ENCODE measurements around the gene JUP. TPM values are rescaled to one million over a fixed set of nuclear protein-coding genes. Genes with fewer than 3 reads are reported as not detected.

The JUP gene
- total and polyA plus RNA-seq, 2 of the 13 experiments (the other 11 are each of a cell fraction or from before 2014, with no cell fraction given) = 12.1 to 20.6 TPM

GRCh38 chr17:41810659-41811548 lies 24.4 kb upstream of the JUP start (continued):
- TF ChIP-seq ZBTB2 (CRISPR knock-in tag; IDR thresholded peaks at IDR 0.05; ENCODE audit: low read depth) (no peak), MAFF (IDR thresholded peaks at IDR 0.05; ENCODE audit: low read depth, low read length) (no peak), ZNF703 (CRISPR knock-in tag; IDR thresholded peaks at IDR 0.05; ENCODE audit: borderline replicate concordance) (peak; percentile 39; the same call in 1 of the 2 replicates), CEBPG (CRISPR knock-in tag; IDR thresholded peaks at IDR 0.05) (no peak), ZBTB39 (CRISPR knock-in tag; IDR thresholded peaks at IDR 0.05) (no peak), NFAT5 (CRISPR knock-in tag; IDR thresholded peaks at IDR 0.05) (no peak; the same call in 1 of the 2 replicates), NFE2 (CRISPR knock-in tag; IDR thresholded peaks at IDR 0.05) (no peak), ZNF558 (CRISPR knock-in tag; IDR thresholded peaks at IDR 0.05; ENCODE audit: borderline replicate concordance) (no peak), ZNF282 (IDR thresholded peaks at IDR 0.05; ENCODE audit: partially characterized antibody) (no peak), HNF1B (CRISPR knock-in tag; IDR thresholded peaks at IDR 0.05) (peak; percentile 39), ZNF354B (CRISPR knock-in tag; IDR thresholded peaks at IDR 0.05) (0 out of 2 replicates have a peak, but pooled peaks have one; percentile 2), ZNF260 (CRISPR knock-in tag; IDR thresholded peaks at IDR 0.05; ENCODE audit: borderline replicate concordance, low read depth) (no peak), HMG20A (CRISPR knock-in tag; IDR thresholded peaks at IDR 0.05; ENCODE audit: borderline replicate concordance) (no peak), ZBTB7B (CRISPR knock-in tag; IDR thresholded peaks at IDR 0.05) (peak; percentile 36; the same call in 1 of the 2 replicates), HDAC1 (CRISPR knock-in tag; IDR thresholded peaks at IDR 0.05) (peak; percentile 43; the same call in 1 of the 2 replicates), POLR2G (IDR thresholded peaks at IDR 0.05; ENCODE audit: low read depth, low read length) (no peak), ZNF513 (CRISPR knock-in tag; conservative IDR thresholded peaks at IDR 0.05) (no peak)
